HepG2 (cell line): Measurements from ENCODE around the gene TMEM131L.

Experiments
- IKZF4 ChIP-seq: sonication (generic); formaldehyde crosslinking; IDR thresholded peaks from 2 replicates; pipeline ENCODE4 v1.5.1; 2020; ENCODE audit warnings: borderline replicate concordance, mild to moderate bottlenecking, low read depth, missing genetic modification reagents; ENCODE audit errors: not compliant biosample characterization
- POLR2A ChIP-seq, 2 experiments: IDR thresholded peaks; 2 replicates each; pipeline ENCODE4 v1.6.1; 2011; ENCODE audit warnings: low read depth in 2 of 2, low read length in 2 of 2, mild to moderate bottlenecking in 1 of 2, moderate library complexity in 1 of 2; ENCODE audit not compliant: insufficient read depth in 1 of 2
- POLR2AphosphoS5 ChIP-seq: IDR thresholded peaks from 2 replicates; pipeline ENCODE4 v1.6.1; 2012; ENCODE audit warnings: low read depth, low read length
- RAD21 ChIP-seq: fragments of 450-650 bp; formaldehyde crosslinking; IDR thresholded peaks from 2 replicates; pipeline ENCODE4 v1.5.0; 2020; ENCODE audit warnings: mild to moderate bottlenecking
- RNF219 ChIP-seq: sonication (generic); formaldehyde crosslinking; IDR thresholded peaks from 2 replicates; pipeline ENCODE4 v1.5.0; 2020; ENCODE audit warnings: mild to moderate bottlenecking, missing genetic modification reagents
- SIN3A ChIP-seq: IDR thresholded peaks from 2 replicates; pipeline ENCODE4 v1.6.1; 2011; ENCODE audit warnings: low read depth, mild to moderate bottlenecking, control low read depth, low read length, borderline replicate concordance
- SMAD9 ChIP-seq: sonication (generic); formaldehyde crosslinking; IDR thresholded peaks from 2 replicates; pipeline ENCODE4 v1.5.1; 2020; ENCODE audit warnings: mild to moderate bottlenecking, missing genetic modification reagents
- ZBTB20 ChIP-seq: sonication (generic); formaldehyde crosslinking; IDR thresholded peaks from 2 replicates; pipeline ENCODE4 v1.8.1; 2023; ENCODE audit warnings: missing genetic modification reagents, low read depth, mild to moderate bottlenecking, borderline replicate concordance

- no peak for TF ChIP-seq SIN3A
- no peak for TF ChIP-seq POLR2A (IDR thresholded peaks at IDR 0.05; ENCODE audit: insufficient read depth in 1 of 2, low read depth in 2 of 2, low read length in 2 of 2)
- TF ChIP-seq ZBTB20, result no peak
- TF ChIP-seq POLR2AphosphoS5, result no peak
- TF ChIP-seq IKZF4, result no peak
- TF ChIP-seq RNF219 (CRISPR knock-in tag), result no peak
- TF ChIP-seq SMAD9 (CRISPR knock-in tag), result no peak
- TF ChIP-seq RAD21, result no peak
Measured at GRCh38 chr4:153427363-153428071, 38.6 kb upstream of the TMEM131L start.
